K562 (cell line): ENCODE measurements around the gene MMP1. TPM values are rescaled to one million over a fixed set of nuclear protein-coding genes. Genes with fewer than 3 reads are reported as not detected.

Experiments
- ATAC-seq: fragments of 200-7000 bp; cut with Tn5 transposase; 3 replicates; pipeline ENCODE4 v1.9.1; 2020; ENCODE audit warnings: moderate library complexity
- BruUV-seq: library from RNA; stranded (reverse); fragments of 400-500 nt; replicated peaks from 2 replicates; lab custom pipeline; 2021; lab: Mats Ljungman, UMichigan
- CTCF ChIA-PET: fragments of 300-600 bp; formaldehyde crosslinking; extraction: SDS; loops from one replicate; lab custom pipeline; 2021; ENCODE audit warnings: low intra/inter-chr PET ratio; lab: Yijun Ruan, JAX
- POLR2A ChIA-PET: fragments of 300-600, 350-650 bp; sonication (Branson Sonifier 250); formaldehyde crosslinking; extraction: SDS; loops from one replicate; lab custom pipeline; 2021; ENCODE audit warnings: antibody characterized with exemption, inconsistent platforms; lab: Yijun Ruan, JAX
- DNase-seq, 4 experiments: peaks; one replicate each; pipeline versions ENCODE4 v3.0.0 to v3.0.0-alpha.2; 2011 to 2018; ENCODE audit warnings: low spot score in 3 of 4, mixed read lengths in 3 of 4; ENCODE audit errors: extremely low read depth in 1 of 4
- FAIRE-seq: peaks from 2 replicates; lab custom pipeline; 2011; peaks lifted over from hg19 to GRCh38; lab: Jason Lieb, UNC
- H2AFZ ChIP-seq: 2 replicates; pipeline ENCODE4 v1.6.0; 2011; ENCODE audit warnings: low read depth, low read length, control low read depth, inconsistent platforms
- H3K27ac ChIP-seq: fragments of 200-600 bp; 3 replicates; pipeline ENCODE4 v1.8.0; 2011; ENCODE audit warnings: low read depth, mild to moderate bottlenecking, control low read depth, inconsistent platforms, low read length, moderate library complexity, mixed read lengths; ENCODE audit errors: extremely low read depth
- H3K27me3 ChIP-seq, 2 experiments: fragments of 300-600 bp in 1 of 2; 2 replicates in 1 of 2; 3 replicates in 1 of 2; pipeline versions ENCODE4 v1.6.0 to v1.8.0; 2011; ENCODE audit warnings: inconsistent platforms in 2 of 2, low read length in 2 of 2, mild to moderate bottlenecking in 1 of 2, mixed read lengths in 1 of 2, moderate library complexity in 1 of 2; ENCODE audit not compliant: control insufficient read depth in 2 of 2, insufficient read depth in 2 of 2
- H3K36me3 ChIP-seq: fragments of 300-600 bp; 3 replicates; pipeline ENCODE4 v1.8.0; 2011; ENCODE audit warnings: mild to moderate bottlenecking, low read length, inconsistent platforms; ENCODE audit not compliant: control insufficient read depth, insufficient read depth
- H3K4me1 ChIP-seq, 2 experiments: fragments of 200-600 bp in 1 of 2; replicated peaks in 1 of 2; 2 replicates in 1 of 2; 3 replicates in 1 of 2; pipeline versions ENCODE4 v1.5.1 to v1.8.0; 2011; ENCODE audit warnings: inconsistent platforms in 2 of 2, low read length in 2 of 2, mild to moderate bottlenecking in 1 of 2, mixed read lengths in 1 of 2, moderate library complexity in 1 of 2; ENCODE audit not compliant: control insufficient read depth in 2 of 2, insufficient read depth in 2 of 2
- H3K4me2 ChIP-seq: 2 replicates; pipeline ENCODE4 v1.6.1; 2011; ENCODE audit warnings: low read length, control low read depth, inconsistent platforms, mixed read lengths; ENCODE audit not compliant: insufficient read depth
- H3K4me3 ChIP-seq: fragments of 200-600 bp; sonication (generic), shearing (Covaris generic); 2 replicates; pipeline ENCODE4 v1.5.1; 2016; ENCODE audit warnings: control low read depth, inconsistent platforms
- H3K79me2 ChIP-seq: fragments of 200-600 bp; 3 replicates; pipeline ENCODE4 v1.8.0; 2011; ENCODE audit warnings: low read length, inconsistent platforms; ENCODE audit not compliant: control insufficient read depth, insufficient read depth
- H3K9ac ChIP-seq, 2 experiments: 2 replicates each; pipeline versions ENCODE4 v1.6.0 to v1.6.1; 2011; ENCODE audit warnings: low read depth in 2 of 2, low read length in 2 of 2, control low read depth in 1 of 2, inconsistent platforms in 1 of 2, mild to moderate bottlenecking in 1 of 2, mixed read lengths in 1 of 2; ENCODE audit not compliant: insufficient read depth in 1 of 2
- H3K9me1 ChIP-seq: one replicate; pipeline ENCODE4 v1.6.0; 2011; ENCODE audit warnings: inconsistent platforms, mild to moderate bottlenecking, low read length, moderate library complexity; ENCODE audit not compliant: control insufficient read depth, insufficient read depth
- H3K9me3 ChIP-seq: replicated peaks from 2 replicates; pipeline ENCODE4 v1.5.1; 2011; ENCODE audit warnings: low read depth, low read length, inconsistent platforms; ENCODE audit not compliant: control insufficient read depth, insufficient read depth
- H4K20me1 ChIP-seq: replicated peaks from 2 replicates; pipeline ENCODE4 v1.6.1; 2011; ENCODE audit warnings: low read length, inconsistent platforms, mixed read lengths; ENCODE audit not compliant: control insufficient read depth, insufficient read depth
- GATAD2A ChIP-seq: fragments of 450-650 bp; IDR thresholded peaks from 2 replicates; pipeline ENCODE4 v1.6.1; 2017
- GTF2B ChIP-seq: IDR thresholded peaks from 2 replicates; pipeline ENCODE4 v1.6.1; 2011; ENCODE audit not compliant: insufficient read length; ENCODE audit errors: extremely low read depth
- NUFIP1 ChIP-seq: fragments of 450-650 bp; IDR thresholded peaks from 2 replicates; pipeline ENCODE4 v1.6.1; 2018; ENCODE audit not compliant: partially characterized antibody
- RBM22 ChIP-seq: fragments of 200-400 bp; formaldehyde crosslinking; IDR thresholded peaks from 2 replicates; pipeline ENCODE4 v1.6.1; 2018; ENCODE audit warnings: low read length, low read depth; ENCODE audit not compliant: poor library complexity, severe bottlenecking
- U2AF1 ChIP-seq: fragments of 200-400 bp; formaldehyde crosslinking; optimal IDR thresholded peaks from 2 replicates; pipeline ENCODE3; 2017; ENCODE audit warnings: mild to moderate bottlenecking, low read depth, low read length, moderate library complexity
- WHSC1 ChIP-seq: IDR thresholded peaks from one replicate; pipeline ENCODE4 v1.6.1; 2012; ENCODE audit warnings: low read length, control low read depth, inconsistent platforms
- ZBTB2 ChIP-seq: fragments of 450-650 bp; IDR thresholded peaks from 2 replicates; pipeline ENCODE4 v1.6.1; 2016; ENCODE audit warnings: antibody characterized with exemption
- ZNF518B ChIP-seq: fragments of 250-450 bp; sonication (Bioruptor Pico); IDR thresholded peaks from 2 replicates; pipeline ENCODE4 v1.5.0; 2021; ENCODE audit warnings: mild to moderate bottlenecking, moderate library complexity
- ZNF780A ChIP-seq: fragments of 250-450 bp; sonication (Bioruptor Pico); IDR thresholded peaks from 2 replicates; pipeline ENCODE4 v1.5.0; 2021; ENCODE audit warnings: mild to moderate bottlenecking
- WGBS: fragments of 100-300 bp; shearing (Covaris generic); methylation state at CpG from one replicate; pipeline ENCODE4 v1.1.6; 2016; ENCODE audit warnings: low coverage, mixed read lengths; ENCODE audit not compliant: insufficient coverage; ENCODE audit errors: missing lambda C conversion rate; 5-methylcytosine and 5-hydroxymethylcytosine counted together
- in situ Hi-C: fragments of 300-500 bp; cut with MboI; formaldehyde crosslinking; loops from 4 replicates; pipeline ENCODE4 v1.15.0; 2018; ENCODE audit warnings: inconsistent platforms, mixed read lengths
- intact Hi-C: fragments of 100-400 bp; cut with micrococcal nuclease; formaldehyde crosslinking; loops from 2 replicates; pipeline ENCODE4 v1.14.2; 2022
- polyA plus RNA-seq, 8 experiments: library from polyadenylated mRNA; depleted of rRNA in 4 of 8; stranded (reverse) in 5 of 8; unstranded in 3 of 8; fragments of >200 nt; fragmentation: Nextera tagmentation in 2 of 8; fragmentation: Illumina TruSeq in 1 of 8; extraction: Ambion mirVana in 2 of 8; extraction: Trizol in 1 of 8; gene quantifications; 2 replicates each; pipeline versions ENCODE4 v1.2.1 to v1.2.3, GENCODE V29; 2011 to 2014; ENCODE audit warnings: inconsistent platforms in 1 of 8, missing spikeins in 1 of 8
- total RNA-seq, 7 experiments: library from RNA; depleted of rRNA in 6 of 7; stranded (reverse); fragments of >200 nt in 6 of 7; fragmentation: Illumina TruSeq in 2 of 7; extraction: Trizol in 2 of 7; gene quantifications; 2 replicates each; pipeline versions ENCODE4 v1.2.1 to v1.2.3, GENCODE V29; 2011 to 2021; ENCODE audit warnings: low replicate concordance in 1 of 7
- TF ChIP-seq, protein P1 (sequence below): sonication (generic); formaldehyde crosslinking; IDR thresholded peaks from 2 replicates; pipeline ENCODE4 v1.8.1; 2022; ENCODE audit warnings: missing genetic modification reagents
- TF ChIP-seq, protein P2 (sequence below): fragments of 250-450 bp; sonication (Bioruptor Pico); IDR thresholded peaks from 2 replicates; pipeline ENCODE4 v1.6.1; 2021; ENCODE audit warnings: mild to moderate bottlenecking

MMP1 gene
- total and polyA plus RNA-seq, 9 of the 15 experiments (the other 6 are each of a cell fraction or from before 2014, with no cell fraction given), result 0.06 to 0.33 (median 0.15) TPM; not detected in 2

DNA sequence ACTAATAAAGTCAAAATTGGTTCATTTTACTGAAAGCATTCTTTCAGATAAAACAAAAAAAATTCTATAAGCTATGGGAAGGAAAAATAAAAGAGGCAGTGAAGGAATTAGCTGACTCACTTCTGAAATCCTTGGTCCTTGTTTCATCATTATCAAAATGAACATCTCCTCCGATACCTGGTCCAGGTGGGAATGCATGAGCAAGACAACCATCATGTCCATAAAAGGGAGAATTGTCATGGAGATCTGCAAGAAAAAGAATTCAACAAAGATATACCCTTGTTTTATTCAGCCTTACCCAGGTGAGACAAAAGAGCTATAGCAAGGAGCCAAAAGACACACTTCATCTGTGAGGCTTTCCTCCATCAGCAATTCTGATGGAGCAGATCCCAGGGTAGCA, 44.7 kb downstream of the MMP1 start:
- FAIRE-seq, result no peak
- H3K79me2 ChIP-seq, result no peaks in the 10 kb centered on the region
- ChIA-PET CTCF (no interaction called here), POLR2A (no interaction called here)
- no peaks in the 10 kb centered on the region for H3K9me1 ChIP-seq
- no peak for ATAC-seq
- H3K27me3 ChIP-seq, result no peaks in the 10 kb centered on the region
- no peak for DNase-seq
- TF ChIP-seq ZBTB2 (no peak), WHSC1 (no peak), ZNF780A (no peak), ZNF518B (CRISPR knock-in tag) (no peak), NUFIP1 (no peak), RBM22 (no peak), GTF2B (no peak), GATAD2A (no peak), U2AF1 (no peak)
- TF ChIP-seq, protein P1, sequence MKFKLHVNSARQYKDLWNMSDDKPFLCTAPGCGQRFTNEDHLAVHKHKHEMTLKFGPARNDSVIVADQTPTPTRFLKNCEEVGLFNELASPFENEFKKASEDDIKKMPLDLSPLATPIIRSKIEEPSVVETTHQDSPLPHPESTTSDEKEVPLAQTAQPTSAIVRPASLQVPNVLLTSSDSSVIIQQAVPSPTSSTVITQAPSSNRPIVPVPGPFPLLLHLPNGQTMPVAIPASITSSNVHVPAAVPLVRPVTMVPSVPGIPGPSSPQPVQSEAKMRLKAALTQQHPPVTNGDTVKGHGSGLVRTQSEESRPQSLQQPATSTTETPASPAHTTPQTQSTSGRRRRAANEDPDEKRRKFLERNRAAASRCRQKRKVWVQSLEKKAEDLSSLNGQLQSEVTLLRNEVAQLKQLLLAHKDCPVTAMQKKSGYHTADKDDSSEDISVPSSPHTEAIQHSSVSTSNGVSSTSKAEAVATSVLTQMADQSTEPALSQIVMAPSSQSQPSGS (CRISPR knock-in tag), result no peak
- TF ChIP-seq, protein P2, sequence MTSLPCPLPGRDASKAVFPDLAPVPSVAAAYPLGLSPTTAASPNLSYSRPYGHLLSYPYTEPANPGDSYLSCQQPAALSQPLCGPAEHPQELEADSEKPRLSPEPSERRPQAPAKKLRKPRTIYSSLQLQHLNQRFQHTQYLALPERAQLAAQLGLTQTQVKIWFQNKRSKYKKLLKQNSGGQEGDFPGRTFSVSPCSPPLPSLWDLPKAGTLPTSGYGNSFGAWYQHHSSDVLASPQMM (CRISPR knock-in tag), result no peak
- no peaks in the 10 kb centered on the region for H4K20me1 ChIP-seq
- no peaks in the 10 kb centered on the region for H3K4me1 ChIP-seq
- H3K9ac ChIP-seq, result no peak overlapping the region
- BruUV-seq, result no TSS peak
- intact Hi-C loops, result no loop called here
- H3K4me2 ChIP-seq, result no peak overlapping the region
- in situ Hi-C loops, result no loop called here
- WGBS, result 0% methylated on average over 1 of the region's 1 CpG
- no peaks in the 10 kb centered on the region for H3K36me3 ChIP-seq
- H3K27ac ChIP-seq, result no peak overlapping the region
- no peak overlapping the region for H2AFZ ChIP-seq
- H3K9me3 ChIP-seq, result no peaks in the 10 kb centered on the region
- no peak overlapping the region for H3K4me3 ChIP-seq
